ENCODE measurements around the gene JPH2.

DNA sequence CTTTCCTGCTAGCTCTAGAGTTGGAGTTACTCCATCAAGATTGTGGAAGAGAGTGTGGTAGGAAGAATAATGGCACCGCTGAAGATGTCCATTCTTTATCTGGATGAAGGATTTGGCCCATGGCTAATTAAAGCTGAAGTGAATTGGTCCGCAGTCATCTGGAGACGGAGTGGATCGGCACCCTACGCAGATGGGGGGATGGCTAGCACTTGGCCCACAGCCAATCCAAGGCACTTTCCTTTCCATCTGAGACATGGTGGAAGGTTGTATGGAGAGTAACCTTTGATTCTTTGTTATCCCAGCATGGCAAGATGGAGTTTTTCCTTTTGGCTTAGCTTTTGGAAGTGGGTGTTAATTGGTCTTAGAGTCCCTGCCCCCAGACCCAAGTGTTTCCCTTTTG lies 88.3 kb downstream of the JPH2 start:
- TF ChIP-seq, protein P1, sequence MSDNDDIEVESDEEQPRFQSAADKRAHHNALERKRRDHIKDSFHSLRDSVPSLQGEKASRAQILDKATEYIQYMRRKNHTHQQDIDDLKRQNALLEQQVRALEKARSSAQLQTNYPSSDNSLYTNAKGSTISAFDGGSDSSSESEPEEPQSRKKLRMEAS (IDR thresholded peaks at IDR 0.05; ENCODE audit: low read depth, low read length), result no peak
- TF ChIP-seq EZH2 (IDR thresholded peaks at IDR 0.05; ENCODE audit: borderline replicate concordance, control insufficient read depth, low read depth, low read length) (no peak), RCOR1 (conservative IDR thresholded peaks at IDR 0.05; ENCODE audit: low read depth, low read length) (no peak), ZNF274 (IDR thresholded peaks at IDR 0.05; ENCODE audit: insufficient read depth, insufficient read length) (no peak), SRF (IDR thresholded peaks at IDR 0.05; ENCODE audit: low read depth in 2 of 2, low read length in 2 of 2) (no peak), REST (IDR thresholded peaks at IDR 0.05; ENCODE audit: low read depth, low read length) (no peak), CREM (IDR thresholded peaks at IDR 0.05; ENCODE audit: low read depth) (no peak), SIN3A (IDR thresholded peaks at IDR 0.05; ENCODE audit: low read depth, low read length) (no peak), NRF1 (conservative IDR thresholded peaks at IDR 0.05; ENCODE audit: low read depth, low read length) (no peak), CHD2 (IDR thresholded peaks at IDR 0.05; ENCODE audit: borderline replicate concordance, low read depth, low read length) (no peak), MYC (IDR thresholded peaks at IDR 0.05; ENCODE audit: insufficient read depth, insufficient read length, insufficient replicate concordance, low read length, severe bottlenecking) (no peak), POLR2AphosphoS5 (IDR thresholded peaks at IDR 0.05; ENCODE audit: low read length) (no peak), FOS (IDR thresholded peaks at IDR 0.05; ENCODE audit: borderline replicate concordance, extremely low read depth, insufficient read length) (no peak)
- TF ChIP-seq, protein P2, sequence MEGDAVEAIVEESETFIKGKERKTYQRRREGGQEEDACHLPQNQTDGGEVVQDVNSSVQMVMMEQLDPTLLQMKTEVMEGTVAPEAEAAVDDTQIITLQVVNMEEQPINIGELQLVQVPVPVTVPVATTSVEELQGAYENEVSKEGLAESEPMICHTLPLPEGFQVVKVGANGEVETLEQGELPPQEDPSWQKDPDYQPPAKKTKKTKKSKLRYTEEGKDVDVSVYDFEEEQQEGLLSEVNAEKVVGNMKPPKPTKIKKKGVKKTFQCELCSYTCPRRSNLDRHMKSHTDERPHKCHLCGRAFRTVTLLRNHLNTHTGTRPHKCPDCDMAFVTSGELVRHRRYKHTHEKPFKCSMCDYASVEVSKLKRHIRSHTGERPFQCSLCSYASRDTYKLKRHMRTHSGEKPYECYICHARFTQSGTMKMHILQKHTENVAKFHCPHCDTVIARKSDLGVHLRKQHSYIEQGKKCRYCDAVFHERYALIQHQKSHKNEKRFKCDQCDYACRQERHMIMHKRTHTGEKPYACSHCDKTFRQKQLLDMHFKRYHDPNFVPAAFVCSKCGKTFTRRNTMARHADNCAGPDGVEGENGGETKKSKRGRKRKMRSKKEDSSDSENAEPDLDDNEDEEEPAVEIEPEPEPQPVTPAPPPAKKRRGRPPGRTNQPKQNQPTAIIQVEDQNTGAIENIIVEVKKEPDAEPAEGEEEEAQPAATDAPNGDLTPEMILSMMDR (IDR thresholded peaks at IDR 0.05 in 2 of 3, conservative IDR thresholded peaks at IDR 0.05 in 1 of 3; ENCODE audit: control insufficient read depth in 2 of 3, extremely low read depth in 1 of 3, insufficient read depth in 1 of 3, low read depth in 3 of 3, low read length in 3 of 3), result no peak

Data from GM12878 (cell line).